Upper lobe of left lung (tissue), 4 donors: ENCODE data around the gene MYO9A.

Experiments
- CTCF ChIP-seq, 6 experiments: fragments of 450-650 bp in 4 of 6; fragments of 200-600 bp in 2 of 6; sonication (generic) in 2 of 6; IDR thresholded peaks; one replicate each; pipeline ENCODE4 v1.5.1; 2016 to 2019; ENCODE audit warnings: antibody characterized with exemption in 6 of 6
- POLR2A ChIP-seq, 4 donors: fragments of 450-650 bp; IDR thresholded peaks; one replicate each; pipeline ENCODE4 v1.5.1; 2016 to 2017; ENCODE audit warnings: antibody characterized with exemption in 4 of 4, mild to moderate bottlenecking in 2 of 4
- POLR2AphosphoS5 ChIP-seq, 2 donors: sonication (generic); formaldehyde crosslinking; IDR thresholded peaks; one replicate each; pipeline ENCODE4 v1.5.1; 2017; ENCODE audit warnings: antibody characterized with exemption in 2 of 2

- TF ChIP-seq CTCF (IDR thresholded peaks at IDR 0.05) (no peak), POLR2A (IDR thresholded peaks at IDR 0.05) (no peak), POLR2AphosphoS5 (IDR thresholded peaks at IDR 0.05) (peak in 1 of 2 donors; percentile 34)
Observed at GRCh38 chr15:72086920-72087648, 30.9 kb downstream of the MYO9A start.
